NCI-H2081 (cell line): ENCODE results near the gene RC3H1.
"Not testable (repeated sequence)": the region's sequence is repeated elsewhere in the genome, so short reads cannot be mapped to it uniquely, and the experiment has no call there.

ENCODE experiments used
- DNase-seq, 2 experiments: peaks; one replicate each; lab custom pipeline; 2025; lab: John Stamatoyannopoulos, UW

RC3H1 gene

GRCh38 chr1:174023440-174023839, 1.3 kb upstream of the RC3H1 start:
- peak in 1 of 2 experiments; percentile 37 for DNase-seq

- DNase-seq = no peak
Observed at GRCh38 chr1:174022976-174023277, 770 bp upstream of the RC3H1 start.

- peak; percentile 50 to 66 for DNase-seq
Observed at GRCh38 chr1:174021591-174022079, 522 bp downstream of the RC3H1 start.

- DNase-seq = no peak
Observed at GRCh38 chr1:174018565-174018964, 3.6 kb downstream of the RC3H1 start.

- peak in 1 of 2 experiments; percentile 15 for DNase-seq
Observed at GRCh38 chr1:174017231-174017970, 4.8 kb downstream of the RC3H1 start.

- no peak for DNase-seq
Observed at GRCh38 chr1:174013864-174014418, 8.2 kb downstream of the RC3H1 start.

- DNase-seq = no peak
Observed at GRCh38 chr1:174008979-174009378, 13.2 kb downstream of the RC3H1 start.

GRCh38 chr1:174008269-174008668, 13.9 kb downstream of the RC3H1 start:
- no peak for DNase-seq

GRCh38 chr1:174007851-174008250, 14.3 kb downstream of the RC3H1 start:
- DNase-seq = no peak

GRCh38 chr1:174005032-174005431, 17.1 kb downstream of the RC3H1 start:
- DNase-seq = no peak

GRCh38 chr1:174003867-174004266, 18.3 kb downstream of the RC3H1 start:
- no peak for DNase-seq

GRCh38 chr1:174001573-174001972, 20.6 kb downstream of the RC3H1 start:
- no peak for DNase-seq

GRCh38 chr1:174000371-174000770, 21.8 kb downstream of the RC3H1 start:
- DNase-seq = no peak

GRCh38 chr1:173997791-173998190, 24.4 kb downstream of the RC3H1 start:
- DNase-seq = no peak

- DNase-seq = no peak
Observed at GRCh38 chr1:173996995-173997394, 25.2 kb downstream of the RC3H1 start.

- DNase-seq = no peak
Observed at GRCh38 chr1:173995475-173995874, 26.7 kb downstream of the RC3H1 start.

- not testable (repeated sequence) for DNase-seq
Observed at GRCh38 chr1:173993948-173994347, 28.2 kb downstream of the RC3H1 start.

GRCh38 chr1:173988068-173988467, 34.1 kb downstream of the RC3H1 start:
- DNase-seq = no peak

GRCh38 chr1:173986951-173987350, 35.2 kb downstream of the RC3H1 start:
- no peak for DNase-seq

- no peak for DNase-seq
Observed at GRCh38 chr1:173970252-173970651, 51.9 kb downstream of the RC3H1 start.

GRCh38 chr1:173965896-173966295, 56.3 kb downstream of the RC3H1 start:
- DNase-seq = not testable (repeated sequence)

- DNase-seq = no peak
Observed at GRCh38 chr1:173963477-173963876, 58.7 kb downstream of the RC3H1 start.

GRCh38 chr1:173960625-173961024, 61.5 kb downstream of the RC3H1 start:
- no peak for DNase-seq

- no peak for DNase-seq
Observed at GRCh38 chr1:173954179-173954578, 68.0 kb downstream of the RC3H1 start.
